HT1080 (cell line): ENCODE measurements around the gene BACH1. TPM values are rescaled to one million over a fixed set of nuclear protein-coding genes. Genes with fewer than 3 reads are reported as not detected.
A peak's percentile ranks its signal among the peaks of the same experiment; 100 is the strongest.

Experiments used
- DNase-seq: peaks from one replicate; pipeline ENCODE4 v3.0.0-alpha.2; 2015; ENCODE audit warnings: low read depth
- total RNA-seq: library from RNA; depleted of rRNA; stranded (reverse); fragments of >200 nt; shearing (Covaris generic); gene quantifications from 2 replicates; pipeline ENCODE4 v1.2.3, GENCODE V29; 2014

Gene BACH1
- total RNA-seq, 1 experiment from 2014 or later = 31.7 TPM

DNA sequence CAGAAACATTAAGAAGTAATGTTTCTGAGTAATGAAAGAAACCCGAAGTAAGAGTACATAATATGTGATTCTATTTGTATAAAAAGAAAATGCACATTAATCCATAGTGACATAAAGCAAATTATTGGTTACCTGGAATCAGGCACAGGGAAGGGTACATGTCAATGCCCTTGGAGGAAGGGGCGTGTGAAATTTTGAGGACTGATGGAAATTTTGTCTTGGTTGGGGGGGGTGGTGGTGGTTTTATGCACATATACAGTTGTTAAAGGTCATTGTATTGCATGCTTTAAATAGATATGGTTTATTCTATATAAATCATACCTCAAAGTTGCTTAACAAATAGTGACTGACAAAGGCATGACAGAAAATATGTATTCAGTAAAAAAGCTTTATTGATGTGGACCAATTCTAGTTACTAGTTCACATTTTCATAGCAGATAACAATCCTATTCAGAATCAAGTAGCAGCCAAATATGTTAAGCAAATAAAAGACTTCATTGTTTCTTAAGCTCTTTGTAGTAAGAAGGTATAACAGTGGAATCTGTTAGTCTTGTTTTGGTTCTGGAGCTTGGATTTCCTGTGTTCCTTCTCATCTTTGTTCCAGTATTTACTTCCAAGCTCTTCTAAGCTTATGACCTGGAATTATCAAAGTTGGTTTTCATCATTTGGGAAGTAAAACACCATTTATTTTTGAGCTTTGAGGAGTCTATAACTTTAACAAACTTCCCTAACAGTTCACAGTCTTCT is 15.1 kb downstream of the BACH1 start:
- no peak for DNase-seq

DNA sequence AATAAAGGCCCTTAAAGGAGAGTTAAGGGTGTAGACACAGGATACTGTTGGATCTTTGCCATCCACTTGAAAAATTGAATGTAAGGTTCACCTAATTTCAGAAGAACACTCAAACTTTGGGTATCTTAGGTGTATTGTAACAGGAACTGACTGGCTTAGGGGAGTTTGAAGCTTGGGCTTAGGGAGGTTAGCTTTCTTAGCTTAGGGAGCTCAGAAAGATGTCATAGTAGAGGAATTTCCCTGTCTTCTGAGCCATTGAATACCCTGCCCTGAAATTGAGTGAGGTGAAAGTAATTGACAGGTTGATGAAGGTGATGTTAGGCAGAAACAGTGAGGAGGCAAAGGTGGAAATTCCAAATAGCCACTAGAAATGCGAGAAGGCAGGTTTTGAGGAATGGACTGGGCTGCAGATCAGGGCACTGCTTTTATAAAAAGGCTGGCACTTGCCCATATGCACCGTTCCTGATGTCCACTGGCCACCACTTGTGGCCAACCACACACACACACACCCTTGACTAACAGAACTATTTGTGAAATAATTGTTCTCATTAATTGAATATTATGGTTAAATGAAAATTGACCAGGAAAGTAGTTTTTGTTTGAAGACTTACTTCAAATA is 16.5 kb downstream of the BACH1 start:
- no peak for DNase-seq

DNA sequence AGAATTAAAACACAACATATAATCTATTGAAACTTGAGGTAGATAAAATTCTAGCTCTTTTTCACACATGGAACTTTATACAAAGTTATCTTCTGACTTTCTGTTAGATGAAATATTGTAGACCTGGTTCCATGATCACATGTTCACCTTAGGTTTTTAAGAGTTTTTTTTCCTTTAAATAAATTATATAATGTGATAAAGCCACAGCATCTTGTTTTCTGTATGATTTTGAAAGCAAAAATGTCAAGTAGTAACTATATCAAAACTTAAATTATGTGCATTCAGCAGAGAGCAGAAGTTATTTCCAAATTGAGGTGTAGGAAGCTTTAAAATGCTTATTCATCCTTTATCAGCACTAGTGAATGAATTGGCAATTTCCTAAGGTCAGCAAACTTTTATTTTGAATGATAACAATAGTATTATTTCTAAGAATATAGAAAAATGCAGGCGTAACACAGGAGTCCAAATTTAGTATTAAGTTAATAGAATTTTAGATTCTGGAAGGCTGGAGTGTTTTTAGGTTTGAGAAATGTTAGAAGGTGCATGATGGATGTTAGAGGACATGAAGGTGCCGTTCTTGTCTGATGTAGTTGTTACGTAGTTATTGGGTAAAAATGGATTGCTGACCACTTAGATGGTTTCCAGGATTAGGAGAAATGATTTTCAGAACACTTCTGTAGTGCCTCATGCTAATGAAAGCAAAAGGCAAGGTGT is 17.5 kb downstream of the BACH1 start:
- DNase-seq = no peak

DNA sequence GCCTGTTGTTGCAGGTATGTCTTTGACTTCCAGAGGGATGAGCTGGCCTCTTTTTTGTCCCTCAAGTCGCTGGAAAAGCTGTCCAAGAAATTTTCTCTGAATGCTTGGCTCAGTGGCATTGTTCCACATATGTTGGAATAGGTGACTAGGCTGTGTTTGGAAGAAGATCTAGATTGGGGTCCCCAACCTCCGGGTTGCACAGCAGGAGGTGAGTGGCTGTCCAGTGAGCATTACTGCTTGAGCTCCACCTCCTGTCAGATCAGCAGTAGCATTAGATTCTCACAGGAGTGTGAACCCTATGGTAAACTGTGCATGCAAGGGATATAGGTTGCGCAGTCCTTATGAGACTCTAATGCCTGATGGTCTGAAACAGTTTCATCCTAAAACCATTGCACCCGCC is 18.1 kb downstream of the BACH1 start:
- no peak for DNase-seq

DNA sequence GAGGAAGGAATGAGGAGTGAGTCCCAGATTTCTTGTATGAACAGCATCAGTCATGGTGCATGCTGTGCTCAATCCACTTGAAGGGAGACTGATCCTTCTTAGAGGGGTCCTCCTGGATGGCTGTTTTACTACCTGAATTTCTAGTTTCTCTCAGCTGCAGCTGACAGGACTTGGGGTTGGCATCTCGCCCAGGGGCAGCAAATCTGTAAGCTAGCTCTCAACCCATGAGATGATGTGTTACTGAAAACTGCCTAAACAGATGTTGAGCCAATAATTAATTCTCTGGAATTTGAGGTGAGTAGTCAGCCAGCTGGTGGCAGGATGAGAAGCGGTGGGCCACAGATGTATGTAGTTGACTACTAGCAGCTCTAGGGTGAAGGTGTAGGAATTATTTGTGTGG is 19.6 kb downstream of the BACH1 start:
- DNase-seq = no peak

DNA sequence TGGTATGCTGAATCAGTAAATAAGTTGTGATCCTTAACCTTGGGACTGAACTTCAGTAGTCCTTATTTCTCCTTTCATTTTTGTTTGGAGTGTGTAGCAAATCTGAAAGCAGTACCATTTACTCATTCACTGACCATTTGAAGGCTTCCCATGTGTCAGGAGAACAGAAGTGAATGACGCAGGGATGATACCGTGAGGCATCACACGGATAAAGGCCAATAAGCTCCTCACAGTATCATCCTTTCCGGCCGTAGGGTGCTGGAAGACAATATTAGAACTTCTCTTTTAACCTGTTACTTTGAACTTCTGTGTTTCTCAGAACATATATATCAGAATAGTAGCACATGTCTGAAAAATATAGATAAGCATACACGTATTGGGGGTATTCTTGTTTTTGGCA is 21.3 kb downstream of the BACH1 start:
- no peak for DNase-seq

DNA sequence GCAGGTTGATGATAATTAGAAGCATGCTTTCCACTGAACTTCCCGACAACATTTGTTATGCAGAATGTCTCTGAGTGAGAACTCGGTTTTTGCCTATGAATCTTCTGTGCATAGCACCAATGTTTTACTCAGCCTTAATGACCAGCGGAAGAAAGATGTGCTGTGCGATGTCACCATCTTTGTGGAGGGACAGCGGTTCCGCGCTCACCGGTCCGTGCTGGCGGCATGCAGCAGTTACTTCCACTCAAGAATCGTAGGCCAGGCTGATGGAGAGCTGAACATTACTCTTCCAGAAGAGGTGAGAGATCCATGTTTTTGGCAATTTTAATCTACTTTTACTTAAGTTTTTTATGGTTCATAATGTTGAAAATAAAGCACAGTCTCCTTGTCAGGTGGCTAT is 22.5 kb downstream of the BACH1 start:
- no peak for DNase-seq

DNA sequence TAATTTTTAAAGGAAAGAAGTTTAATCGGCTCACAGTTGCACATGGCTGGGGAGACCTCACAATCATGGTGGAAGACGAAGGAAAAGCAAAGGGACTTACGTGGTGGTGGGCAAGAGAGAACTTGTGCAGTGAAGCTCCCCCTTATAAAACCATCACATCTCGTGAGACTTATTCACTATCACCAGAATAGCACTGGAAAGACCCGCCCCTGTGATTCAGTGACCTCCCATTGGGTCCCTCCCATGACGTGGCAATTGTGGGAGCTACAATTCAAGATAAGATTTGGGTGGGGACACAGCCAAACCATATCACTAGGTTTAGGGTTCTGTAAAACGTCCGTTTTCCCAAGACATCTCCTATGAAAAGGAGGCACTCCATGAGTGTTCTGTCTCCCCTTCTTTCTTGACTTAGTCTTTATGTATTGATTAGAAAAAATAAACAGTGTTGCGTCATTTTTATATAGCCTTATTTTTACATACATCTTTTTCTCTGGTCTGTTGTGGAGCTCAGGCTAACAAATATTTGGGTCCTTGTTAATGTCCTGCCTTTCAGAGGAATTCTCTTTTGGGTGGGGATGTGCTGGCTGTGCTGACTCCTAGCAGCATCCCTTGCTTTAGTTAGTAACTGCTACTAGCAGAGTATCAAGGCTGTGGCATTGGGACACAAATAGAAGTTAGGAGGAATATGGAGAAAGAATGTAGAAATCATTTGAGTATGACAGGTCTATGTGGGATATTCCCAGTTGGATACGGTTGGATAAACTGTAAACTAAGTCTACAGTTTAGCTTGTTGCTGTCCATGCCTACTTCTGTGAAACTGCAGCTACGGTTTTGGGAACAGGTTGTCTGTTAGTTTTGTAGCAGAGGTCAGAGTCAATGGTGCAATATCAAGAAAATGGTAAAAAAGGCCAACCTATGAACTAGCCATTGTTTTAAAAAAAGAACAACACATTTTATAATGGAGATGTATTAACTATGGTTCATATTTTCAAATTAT is 23.5 kb downstream of the BACH1 start:
- DNase-seq = no peak

GRCh38 chr21:29323189-29323588 is 24.5 kb downstream of the BACH1 start:
- DNase-seq = no peak

DNA sequence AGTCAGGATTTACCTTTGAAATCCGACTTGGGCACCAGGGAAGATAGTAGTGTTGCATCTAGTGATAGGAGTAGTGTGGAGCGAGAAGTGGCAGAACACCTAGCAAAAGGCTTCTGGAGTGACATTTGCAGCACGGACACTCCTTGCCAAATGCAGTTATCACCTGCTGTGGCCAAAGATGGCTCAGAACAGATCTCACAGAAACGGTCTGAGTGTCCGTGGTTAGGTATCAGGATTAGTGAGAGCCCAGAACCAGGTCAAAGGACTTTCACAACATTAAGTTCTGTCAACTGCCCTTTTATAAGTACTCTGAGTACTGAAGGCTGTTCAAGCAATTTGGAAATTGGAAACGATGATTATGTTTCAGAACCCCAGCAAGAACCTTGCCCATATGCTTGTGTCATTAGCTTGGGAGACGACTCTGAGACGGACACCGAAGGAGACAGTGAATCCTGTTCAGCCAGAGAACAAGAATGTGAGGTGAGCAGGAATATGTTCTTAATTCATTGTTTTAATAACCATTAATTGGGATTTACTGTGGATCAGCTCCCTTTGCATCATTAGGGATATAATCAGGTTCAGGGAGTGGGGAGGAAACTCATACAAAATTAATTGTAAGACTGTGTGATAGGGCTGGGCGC is 28.3 kb downstream of the BACH1 start:
- no peak for DNase-seq

- DNase-seq = no peak
Measured at GRCh38 chr21:29329406-29329805, 30.7 kb downstream of the BACH1 start.

- no peak for DNase-seq
Measured at GRCh38 chr21:29330797-29331196, 32.1 kb downstream of the BACH1 start.

GRCh38 chr21:29332461-29333362 is 34.0 kb downstream of the BACH1 start:
- DNase-seq = peak; percentile 72

DNA sequence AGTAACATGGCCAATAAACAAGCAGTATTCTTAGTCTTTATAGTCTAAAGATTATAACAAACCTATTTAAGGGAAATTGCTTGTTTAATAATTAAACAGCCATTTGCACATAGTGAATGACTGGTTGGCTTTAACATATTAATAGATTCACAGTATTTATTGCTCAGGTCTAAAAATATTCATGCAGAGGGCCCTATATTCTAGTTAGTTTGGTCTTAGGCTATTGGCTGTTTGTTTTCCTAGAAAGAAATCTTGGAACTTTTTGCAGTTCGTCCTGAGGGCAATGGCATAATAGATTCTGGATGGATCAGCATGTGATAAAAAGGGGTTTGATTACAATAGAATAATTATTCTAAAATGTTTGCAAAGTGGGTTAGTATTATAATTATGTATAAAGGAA is 34.7 kb downstream of the BACH1 start:
- no peak for DNase-seq

- DNase-seq = peak; percentile 32
Measured at GRCh38 chr21:29334717-29335428, 36.2 kb downstream of the BACH1 start.

DNA sequence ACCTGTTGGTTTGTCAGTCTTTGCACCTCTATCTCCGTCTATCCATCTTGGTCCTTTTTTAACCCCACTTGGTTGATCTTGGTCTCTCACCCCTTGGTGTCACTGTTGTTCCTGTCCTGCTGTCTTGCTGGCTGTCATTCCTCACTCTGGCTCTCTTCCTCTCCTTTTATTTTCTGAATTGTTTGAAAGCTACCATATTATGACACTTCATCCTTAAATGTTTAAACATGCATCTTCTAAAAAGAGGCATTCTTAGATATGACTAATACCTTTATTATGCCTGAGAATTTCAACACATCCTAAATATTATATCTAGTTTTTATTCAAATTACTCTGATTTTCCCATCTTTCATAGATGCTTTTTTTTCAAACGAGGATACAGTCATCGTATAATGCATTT is 37.0 kb downstream of the BACH1 start:
- peak; percentile 31 for DNase-seq

- no peak for DNase-seq
Measured at GRCh38 chr21:29338256-29338655, 39.5 kb downstream of the BACH1 start.

DNA sequence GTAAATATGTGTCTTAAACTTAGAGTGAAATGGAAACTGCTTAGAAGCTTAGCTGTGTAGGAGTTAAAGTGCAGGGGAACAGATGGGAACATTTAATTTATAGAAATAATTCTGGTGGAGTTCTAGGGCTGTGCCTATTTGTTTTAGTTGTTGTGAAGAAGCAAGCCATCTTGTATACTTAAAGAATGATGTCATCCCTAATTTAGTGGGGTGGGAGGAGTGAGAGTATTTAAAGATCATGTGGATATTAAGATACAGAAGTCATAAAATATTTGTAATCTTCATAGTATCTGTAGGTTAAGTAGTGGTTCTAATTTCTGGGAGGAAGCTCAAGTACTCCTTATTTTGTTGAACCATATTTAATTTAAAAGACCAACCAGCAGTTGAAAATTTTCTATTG is 41.5 kb downstream of the BACH1 start:
- no peak for DNase-seq

DNA sequence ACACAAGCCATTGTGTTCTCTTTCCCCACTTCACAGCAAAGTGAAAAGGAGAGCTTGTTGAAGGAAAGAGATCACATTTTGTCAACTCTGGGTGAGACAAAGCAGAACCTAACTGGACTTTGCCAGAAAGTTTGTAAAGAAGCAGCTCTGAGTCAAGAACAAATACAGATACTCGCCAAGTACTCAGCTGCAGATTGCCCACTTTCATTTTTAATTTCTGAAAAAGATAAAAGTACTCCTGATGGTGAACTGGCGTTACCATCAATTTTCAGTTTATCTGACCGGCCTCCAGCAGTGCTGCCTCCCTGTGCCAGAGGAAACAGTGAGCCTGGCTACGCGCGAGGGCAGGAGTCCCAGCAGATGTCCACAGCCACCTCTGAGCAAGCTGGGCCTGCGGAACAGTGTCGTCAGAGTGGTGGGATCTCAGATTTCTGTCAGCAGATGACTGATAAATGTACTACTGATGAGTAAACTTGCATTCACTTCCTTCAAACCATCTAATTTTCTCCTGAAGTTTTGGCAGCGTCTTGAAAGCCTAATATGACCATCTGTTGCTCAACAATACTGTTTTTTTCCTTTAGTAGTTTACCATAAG is 43.7 kb downstream of the BACH1 start:
- DNase-seq = peak; percentile 97
